Cardiac muscle cell (in vitro differentiated cells and primary cell): Measurements from ENCODE around the gene XYLT1. TPM values are rescaled to one million over a fixed set of nuclear protein-coding genes. Genes with fewer than 3 reads are reported as not detected.

Experiments used
- DNase-seq, 2 donors: peaks; one replicate each; pipeline versions ENCODE4 v3.0.0 to v3.0.0-alpha.2; 2010 to 2017; ENCODE audit warnings: low read depth in 1 of 2, low spot score in 1 of 2
- H3K27ac ChIP-seq: fragments of 200-600 bp; sonication (generic); 2 replicates; pipeline ENCODE4 v1.5.1; 2016
- H3K27me3 ChIP-seq: fragments of 200-600 bp; sonication (generic); 2 replicates; pipeline ENCODE4 v1.6.0; 2016; ENCODE audit warnings: control low read depth
- H3K36me3 ChIP-seq: fragments of 200-600 bp; sonication (generic); 2 replicates; pipeline ENCODE4 v1.5.1; 2016; ENCODE audit warnings: control low read depth
- H3K4me1 ChIP-seq: fragments of 200-600 bp; sonication (generic); 2 replicates; pipeline ENCODE4 v1.8.1; 2017; ENCODE audit warnings: low read depth, mild to moderate bottlenecking, mixed run types
- H3K4me3 ChIP-seq: fragments of 200-600 bp; sonication (generic); 2 replicates; pipeline ENCODE4 v1.5.1; 2016; ENCODE audit warnings: mild to moderate bottlenecking
- H3K9me3 ChIP-seq: fragments of 200-600 bp; sonication (generic); 2 replicates; pipeline ENCODE4 v1.5.1; 2017; ENCODE audit warnings: low read depth, mild to moderate bottlenecking, control low read depth
- polyA plus RNA-seq: library from polyadenylated mRNA; unstranded; fragments of >200 nt; fragmentation: Nextera tagmentation; extraction: Ambion mirVana; gene quantifications from 2 replicates; pipeline ENCODE4 v1.2.1, GENCODE V29; 2016
- total RNA-seq: library from RNA; depleted of rRNA; stranded (reverse); fragments of >200 nt; gene quantifications from 2 replicates; pipeline ENCODE4 v1.2.3, GENCODE V29; 2016
- TF ChIP-seq, protein P1 (sequence below): IDR thresholded peaks from 2 replicates; pipeline ENCODE4 v1.5.1; 2012; ENCODE audit warnings: low read depth, mild to moderate bottlenecking, low read length

The XYLT1 gene
- total and polyA plus RNA-seq, 2 experiments from 2014 or later, result 3.1 to 7.2 TPM

DNA sequence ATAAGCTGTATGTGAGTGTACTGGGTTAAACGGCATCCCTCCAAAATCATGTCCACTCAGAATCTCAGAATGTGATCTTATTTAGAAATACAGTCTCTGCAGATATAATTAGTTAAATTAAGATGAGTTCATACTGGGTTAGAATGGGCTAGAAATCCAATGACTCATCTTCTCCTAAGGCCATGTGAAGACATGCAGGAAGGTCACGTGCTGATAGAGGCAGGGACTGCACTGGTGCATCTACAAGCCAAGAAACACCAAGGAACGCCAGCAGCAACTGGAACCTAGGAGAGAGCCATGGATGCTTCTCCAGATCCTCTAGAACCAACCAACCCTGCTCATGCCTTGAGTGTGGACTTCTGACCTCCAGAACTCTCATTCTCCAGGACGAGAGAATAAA is 241.0 kb downstream of the XYLT1 start:
- Histone ChIP-seq H3K27ac (no peak overlapping the region), H3K9me3 (no peaks in the 10 kb centered on the region), H3K4me1 (peaks cover 9% of the 10 kb centered on the region), H3K36me3 (no peaks in the 10 kb centered on the region), H3K27me3 (no peaks in the 10 kb centered on the region), H3K4me3 (no peak overlapping the region)
- DNase-seq, result no peak
- TF ChIP-seq, protein P1, sequence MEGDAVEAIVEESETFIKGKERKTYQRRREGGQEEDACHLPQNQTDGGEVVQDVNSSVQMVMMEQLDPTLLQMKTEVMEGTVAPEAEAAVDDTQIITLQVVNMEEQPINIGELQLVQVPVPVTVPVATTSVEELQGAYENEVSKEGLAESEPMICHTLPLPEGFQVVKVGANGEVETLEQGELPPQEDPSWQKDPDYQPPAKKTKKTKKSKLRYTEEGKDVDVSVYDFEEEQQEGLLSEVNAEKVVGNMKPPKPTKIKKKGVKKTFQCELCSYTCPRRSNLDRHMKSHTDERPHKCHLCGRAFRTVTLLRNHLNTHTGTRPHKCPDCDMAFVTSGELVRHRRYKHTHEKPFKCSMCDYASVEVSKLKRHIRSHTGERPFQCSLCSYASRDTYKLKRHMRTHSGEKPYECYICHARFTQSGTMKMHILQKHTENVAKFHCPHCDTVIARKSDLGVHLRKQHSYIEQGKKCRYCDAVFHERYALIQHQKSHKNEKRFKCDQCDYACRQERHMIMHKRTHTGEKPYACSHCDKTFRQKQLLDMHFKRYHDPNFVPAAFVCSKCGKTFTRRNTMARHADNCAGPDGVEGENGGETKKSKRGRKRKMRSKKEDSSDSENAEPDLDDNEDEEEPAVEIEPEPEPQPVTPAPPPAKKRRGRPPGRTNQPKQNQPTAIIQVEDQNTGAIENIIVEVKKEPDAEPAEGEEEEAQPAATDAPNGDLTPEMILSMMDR, result no peak

DNA sequence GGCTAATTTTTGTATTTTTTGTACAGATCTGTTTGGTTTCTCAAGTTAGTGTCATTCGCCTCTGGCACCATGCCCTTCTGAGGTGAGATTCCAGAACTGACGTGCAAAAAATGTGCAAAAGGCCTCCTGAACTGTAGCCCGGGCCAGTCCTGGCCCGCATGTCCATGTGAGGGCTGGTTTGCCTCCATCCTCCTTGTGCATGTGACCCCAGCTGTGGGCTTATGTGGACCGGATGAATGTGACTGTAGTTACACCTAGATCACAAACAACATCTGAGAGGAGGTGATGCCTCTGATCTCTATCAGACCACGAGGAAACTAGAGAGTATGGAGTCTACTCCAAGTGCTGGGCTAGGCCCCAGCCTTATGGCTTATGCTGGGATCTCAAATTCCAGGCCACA is 241.6 kb downstream of the XYLT1 start:
- no peak overlapping the region for H3K27ac ChIP-seq
- H3K4me1 ChIP-seq, result peaks cover 13% of the 10 kb centered on the region
- H3K36me3 ChIP-seq, result no peaks in the 10 kb centered on the region

DNA sequence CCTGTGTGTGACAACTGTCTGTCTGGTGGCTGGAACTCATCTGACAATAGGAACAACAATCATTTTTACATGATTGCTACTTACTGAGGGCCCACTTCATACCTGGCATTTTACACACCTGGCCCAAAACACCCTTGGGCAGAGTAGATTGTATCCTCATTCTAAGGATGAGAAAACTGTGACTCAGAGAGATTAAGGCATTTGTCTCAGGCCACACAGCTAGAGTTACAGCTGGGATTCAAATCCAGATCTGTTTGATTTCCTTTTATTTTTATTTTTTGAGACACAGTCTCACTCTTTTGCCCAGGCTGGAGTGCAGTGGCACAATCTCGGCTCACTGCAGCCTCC is 242.1 kb downstream of the XYLT1 start:
- peaks cover 13% of the 10 kb centered on the region for H3K4me1 ChIP-seq
- H3K27ac ChIP-seq, result no peak overlapping the region
- H3K9me3 ChIP-seq, result no peaks in the 10 kb centered on the region
- TF ChIP-seq, protein P1, result no peak
- H3K36me3 ChIP-seq, result no peaks in the 10 kb centered on the region
- no peak overlapping the region for H3K4me3 ChIP-seq
- no peak for DNase-seq
- H3K27me3 ChIP-seq, result no peaks in the 10 kb centered on the region

More for the DNA sequence above, 241.6 kb downstream of the XYLT1 start:
- H3K9me3 ChIP-seq, result no peaks in the 10 kb centered on the region
- no peaks in the 10 kb centered on the region for H3K27me3 ChIP-seq
- TF ChIP-seq, protein P1, result no peak
- H3K4me3 ChIP-seq, result no peak overlapping the region
- DNase-seq, result no peak

DNA sequence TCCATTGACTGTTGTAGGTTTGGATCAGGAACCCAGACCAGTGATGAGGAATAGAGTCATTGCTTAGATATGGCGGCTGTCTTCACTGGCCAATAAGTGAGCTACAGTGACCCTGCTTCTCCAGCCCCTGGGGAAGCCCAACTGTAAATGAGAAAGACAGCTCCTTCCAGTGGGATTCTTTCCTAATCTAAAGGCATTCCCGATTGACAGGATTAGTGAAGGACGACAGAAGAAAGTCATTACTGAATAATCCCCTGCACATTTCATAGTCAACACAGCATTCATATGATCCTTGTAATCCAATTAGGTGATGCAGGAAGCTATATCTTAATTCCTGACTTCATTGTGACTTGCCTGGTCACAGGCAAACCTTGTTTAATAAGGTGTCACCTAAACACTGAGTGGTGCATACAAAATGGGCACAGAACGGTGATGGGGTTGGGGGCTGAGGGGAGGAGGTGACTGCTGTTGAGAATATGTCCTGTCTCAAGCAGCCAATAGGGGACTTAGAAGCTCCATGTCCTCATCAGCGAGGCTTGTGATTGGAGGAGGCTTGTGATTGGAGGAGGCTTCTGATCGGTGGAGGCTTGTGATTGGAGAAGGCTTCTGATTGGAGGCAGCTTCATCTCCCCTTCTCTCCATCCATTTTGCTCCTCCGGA is 242.6 kb downstream of the XYLT1 start:
- peaks cover 13% of the 10 kb centered on the region for H3K4me1 ChIP-seq
- no peak for DNase-seq
- H3K4me3 ChIP-seq, result no peak overlapping the region
- TF ChIP-seq, protein P1, result no peak
- H3K27ac ChIP-seq, result no peak overlapping the region
- no peaks in the 10 kb centered on the region for H3K9me3 ChIP-seq
- H3K27me3 ChIP-seq, result no peaks in the 10 kb centered on the region
- H3K36me3 ChIP-seq, result no peaks in the 10 kb centered on the region

GRCh38 chr16:17227278-17227677 is 243.5 kb downstream of the XYLT1 start:
- H3K9me3 ChIP-seq, result no peaks in the 10 kb centered on the region
- no peak for DNase-seq
- H3K27ac ChIP-seq, result no peak overlapping the region
- no peak overlapping the region for H3K4me3 ChIP-seq
- peaks cover 13% of the 10 kb centered on the region for H3K4me1 ChIP-seq
- TF ChIP-seq, protein P1, result no peak
- no peaks in the 10 kb centered on the region for H3K36me3 ChIP-seq
- H3K27me3 ChIP-seq, result no peaks in the 10 kb centered on the region
